OCI-LY7 (cell line): ENCODE measurements around the gene ACBD6.

ENCODE experiments used
- CTCF ChIP-seq: fragments of 200-600 bp; sonication (generic); conservative IDR thresholded peaks from 2 replicates; pipeline ENCODE4 v1.5.1; 2014; ENCODE audit warnings: mild to moderate bottlenecking, antibody characterized with exemption, low read length, moderate library complexity, mixed read lengths
- EZH2phosphoT487 ChIP-seq: fragments of 200-600 bp; sonication (generic); IDR thresholded peaks from 2 replicates; pipeline ENCODE4 v1.6.1; 2018; ENCODE audit warnings: low read depth, borderline replicate concordance, mild to moderate bottlenecking, mixed run types, antibody characterized with exemption, low read length, moderate library complexity, mixed read lengths

- TF ChIP-seq CTCF (no peak), EZH2phosphoT487 (no peak)
Measured at GRCh38 chr1:180287988-180288705, 214.2 kb downstream of the ACBD6 start.
